Caki2 (cell line): ENCODE measurements around the gene CHD6. TPM values are rescaled to one million over a fixed set of nuclear protein-coding genes. Genes with fewer than 3 reads are reported as not detected.

ENCODE experiments used
- DNase-seq: peaks from one replicate; pipeline ENCODE4 v3.0.0-alpha.2; 2015; ENCODE audit warnings: low read depth
- in situ Hi-C: cut with HindIII; loops from 2 replicates; pipeline ENCODE4 v1.10.0; 2016; ENCODE audit warnings: low sequenced_read_pairs, low pct_unique_long_range_greater_than_20kb, mixed read lengths
- total RNA-seq: library from RNA; depleted of rRNA; stranded (reverse); fragments of >200 nt; shearing (Covaris generic); gene quantifications from 2 replicates; pipeline ENCODE4 v1.2.3, GENCODE V29; 2014; ENCODE audit warnings: low replicate concordance

The CHD6 gene
- total RNA-seq, 1 experiment from 2014 or later, result 8.1 TPM

DNA sequence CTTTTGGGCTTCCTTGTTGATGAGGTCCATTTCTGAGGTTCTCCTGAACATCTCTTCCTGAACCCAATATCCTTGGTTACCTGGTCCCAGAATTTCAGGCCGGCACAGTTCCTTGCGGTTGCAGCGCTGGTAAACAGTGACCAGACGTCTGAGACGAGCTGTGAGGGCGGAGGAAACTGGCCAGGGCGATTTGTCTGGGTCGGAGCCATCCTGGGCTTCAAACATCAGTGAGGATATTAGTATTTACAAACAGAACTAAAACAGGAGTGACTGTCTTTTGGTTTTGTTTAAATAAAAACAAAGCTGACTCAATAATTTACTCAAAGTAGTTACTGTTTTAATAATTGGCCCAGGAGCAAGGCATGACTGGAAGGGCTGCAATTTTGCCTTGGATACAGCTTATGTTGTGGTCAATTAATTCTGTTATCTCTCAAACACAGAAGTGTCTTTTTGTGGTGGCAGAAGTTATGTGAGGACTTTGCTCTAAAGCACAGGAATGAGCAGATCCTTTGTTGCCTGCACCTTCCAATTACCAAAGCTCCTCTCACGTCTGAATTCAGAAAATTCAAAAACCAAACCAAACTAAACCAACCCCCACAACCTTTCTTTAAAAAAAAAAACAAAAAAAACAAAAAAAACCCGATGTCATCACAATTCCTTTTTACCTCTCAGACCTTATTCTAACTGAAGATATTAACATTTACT lies 192.8 kb downstream of the CHD6 start:
- DNase-seq, result no peak
- in situ Hi-C loops, result no loop called here

DNA sequence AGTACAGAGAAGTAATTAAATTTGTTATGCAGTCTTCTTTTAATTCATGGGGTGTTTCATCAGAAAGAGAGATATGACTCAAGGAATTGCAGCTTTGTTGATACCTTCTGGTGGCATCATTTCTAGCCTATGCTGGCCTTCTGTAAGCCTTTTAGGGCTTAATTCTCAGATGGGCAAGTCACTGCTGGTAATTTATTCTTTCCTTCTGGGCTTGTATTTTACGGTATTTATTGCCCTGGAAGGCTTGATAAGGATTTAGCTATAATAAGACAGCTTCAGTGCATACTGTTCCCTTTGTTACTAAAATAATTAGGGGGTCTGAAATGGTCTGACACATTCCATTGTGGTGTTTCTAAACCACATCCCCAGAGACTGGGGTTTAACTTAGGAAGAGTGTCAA lies 193.6 kb downstream of the CHD6 start:
- in situ Hi-C loops, result no loop called here
- DNase-seq, result no peak

DNA sequence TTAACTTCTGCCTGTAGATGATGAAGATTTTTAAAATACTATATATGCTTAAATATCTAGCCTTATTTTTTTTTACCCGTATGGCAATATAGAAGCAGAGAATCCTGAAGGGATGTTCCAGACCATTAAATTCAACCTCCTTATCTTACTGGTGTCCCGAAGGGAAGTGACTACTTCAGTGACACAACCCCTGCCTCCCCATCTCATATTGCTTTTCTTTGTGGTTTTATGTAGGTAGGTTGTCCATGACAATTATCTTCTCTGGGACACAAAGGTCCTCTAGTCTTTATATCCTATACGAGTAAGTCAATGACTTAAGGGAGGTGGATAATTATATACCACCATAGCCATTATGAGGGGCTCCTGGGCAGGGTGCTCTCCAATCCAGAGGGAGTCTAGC lies 194.2 kb downstream of the CHD6 start:
- DNase-seq, result no peak
- in situ Hi-C loops, result no loop called here

GRCh38 chr20:41422953-41423352 lies 195.2 kb downstream of the CHD6 start:
- in situ Hi-C loops, result no loop called here
- DNase-seq, result no peak

- no peak for DNase-seq
- in situ Hi-C loops, result no loop called here
Measured at GRCh38 chr20:41418739-41419293, 199.4 kb downstream of the CHD6 start.

DNA sequence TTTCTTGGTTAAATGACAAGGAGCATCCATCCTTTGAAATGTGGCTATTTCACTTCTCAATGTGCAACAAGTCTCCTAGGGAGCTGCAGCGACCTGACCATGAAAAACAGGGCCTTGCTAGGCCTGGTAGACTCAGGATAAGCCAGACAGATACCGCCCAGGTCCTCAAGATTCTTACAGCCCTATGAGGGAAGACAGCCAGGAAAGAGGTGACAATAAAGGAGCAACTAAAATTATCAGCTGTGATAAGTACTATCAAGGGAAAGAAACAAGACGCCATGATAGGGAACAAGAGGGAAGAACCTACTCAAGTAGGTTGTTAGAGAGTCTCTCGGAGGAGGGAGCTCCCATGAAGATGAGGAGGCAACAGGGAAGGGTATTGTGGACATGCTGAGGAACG lies 200.1 kb downstream of the CHD6 start:
- in situ Hi-C loops, result no loop called here
- DNase-seq, result no peak

DNA sequence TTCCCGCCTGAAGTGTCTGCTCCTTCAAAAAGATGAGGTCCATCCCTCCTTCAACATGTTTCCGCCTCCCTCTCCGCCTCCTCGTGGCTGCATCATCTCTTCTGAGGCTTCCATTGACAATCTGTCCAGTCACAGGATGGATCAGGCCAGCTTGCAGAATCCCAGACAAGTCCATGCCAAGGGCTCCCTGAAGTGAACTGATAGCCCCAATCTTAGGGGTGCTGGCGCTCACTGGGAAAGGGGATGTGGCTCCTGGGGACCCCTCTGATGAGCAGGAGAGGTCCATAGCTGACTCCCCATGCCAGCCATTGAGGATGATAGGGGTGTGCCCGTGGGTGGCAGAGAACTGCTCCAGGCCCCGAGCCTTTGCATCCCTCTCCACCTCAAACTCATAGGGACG lies 203.0 kb downstream of the CHD6 start:
- DNase-seq, result no peak
- in situ Hi-C loops, result no loop called here

DNA sequence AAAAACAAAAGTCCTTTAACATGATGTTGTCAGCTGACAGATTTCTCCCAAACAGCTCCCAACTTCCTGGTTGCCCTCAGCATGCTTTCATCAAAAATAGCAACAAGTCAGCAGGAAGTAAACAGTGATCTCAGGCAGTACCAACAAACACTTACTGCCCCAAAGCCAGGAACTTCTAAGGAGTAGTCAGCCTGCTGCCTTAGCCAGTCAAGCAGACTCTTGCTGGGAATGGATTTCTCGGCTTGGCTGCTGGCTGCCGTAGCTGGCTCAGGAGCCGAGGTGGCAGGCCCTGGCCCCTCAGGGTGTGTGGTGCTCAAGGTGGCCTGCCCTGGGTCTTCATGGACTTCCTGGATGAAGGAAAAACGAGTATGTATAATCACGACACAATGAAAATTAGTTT lies 205.0 kb downstream of the CHD6 start:
- no peak for DNase-seq
- in situ Hi-C loops, result no loop called here

- in situ Hi-C loops, result no loop called here
- DNase-seq, result no peak
Measured at GRCh38 chr20:41412324-41413120, 205.7 kb downstream of the CHD6 start.

GRCh38 chr20:41411391-41411847 lies 206.8 kb downstream of the CHD6 start:
- in situ Hi-C loops, result no loop called here
- DNase-seq, result no peak

DNA sequence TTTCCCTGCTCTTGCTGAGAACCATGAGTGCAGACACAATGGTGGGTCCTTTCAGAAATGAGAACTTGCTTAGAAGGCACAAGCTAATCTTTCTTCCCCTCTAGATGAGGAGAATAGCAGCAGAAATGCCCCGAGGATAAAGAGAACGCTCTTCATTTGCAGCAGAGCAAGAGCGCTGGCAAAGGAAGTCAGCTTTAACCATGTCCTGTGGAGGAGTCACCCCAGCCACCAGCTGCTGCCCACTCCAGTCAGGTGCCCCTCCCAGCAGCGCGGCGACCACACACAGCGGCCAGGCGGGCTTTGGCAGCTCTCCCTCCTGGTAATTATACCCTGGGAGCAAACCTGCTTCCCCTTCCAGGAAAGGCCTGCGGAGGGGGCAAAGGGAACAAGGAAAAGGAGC lies 209.2 kb downstream of the CHD6 start:
- in situ Hi-C loops, result no loop called here
- DNase-seq, result no peak

DNA sequence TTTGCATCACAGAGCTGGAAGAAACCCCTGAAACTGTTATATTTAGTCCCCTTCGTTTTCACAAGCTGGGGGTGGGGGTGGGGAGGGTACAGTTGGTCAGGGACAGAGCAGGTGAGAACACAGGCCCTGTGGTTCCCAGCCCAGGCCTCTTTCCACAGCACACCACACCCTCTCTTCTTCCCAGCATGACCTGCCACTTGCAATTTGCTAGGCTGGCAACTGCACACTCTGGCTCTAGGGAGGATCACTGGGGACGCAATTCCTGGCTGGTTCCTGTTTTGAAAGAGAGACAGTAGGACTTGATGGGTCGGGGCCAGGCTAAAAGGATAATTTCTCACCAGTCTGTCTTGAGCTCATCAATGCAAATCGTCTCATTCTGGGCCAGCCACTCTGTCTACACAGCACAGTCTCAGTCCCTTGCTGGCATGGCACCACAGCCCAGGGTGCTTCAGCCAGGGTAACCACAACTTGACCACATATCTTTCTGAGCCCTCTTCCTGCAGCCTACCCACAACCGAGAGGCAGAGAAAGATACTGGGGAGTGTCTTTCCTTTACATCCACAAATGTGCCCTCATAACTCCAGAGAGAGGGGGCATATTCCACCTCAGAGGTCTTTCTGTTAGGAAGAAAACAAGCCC lies 209.9 kb downstream of the CHD6 start:
- in situ Hi-C loops, result no loop called here
- no peak for DNase-seq

GRCh38 chr20:41407607-41408006 lies 210.6 kb downstream of the CHD6 start:
- DNase-seq, result no peak

GRCh38 chr20:41406896-41407444 lies 211.2 kb downstream of the CHD6 start:
- DNase-seq, result no peak
- in situ Hi-C loops, result no loop called here

More at GRCh38 chr20:41407607-41408006, 210.6 kb downstream of the CHD6 start:
- in situ Hi-C loops, result no loop called here

DNA sequence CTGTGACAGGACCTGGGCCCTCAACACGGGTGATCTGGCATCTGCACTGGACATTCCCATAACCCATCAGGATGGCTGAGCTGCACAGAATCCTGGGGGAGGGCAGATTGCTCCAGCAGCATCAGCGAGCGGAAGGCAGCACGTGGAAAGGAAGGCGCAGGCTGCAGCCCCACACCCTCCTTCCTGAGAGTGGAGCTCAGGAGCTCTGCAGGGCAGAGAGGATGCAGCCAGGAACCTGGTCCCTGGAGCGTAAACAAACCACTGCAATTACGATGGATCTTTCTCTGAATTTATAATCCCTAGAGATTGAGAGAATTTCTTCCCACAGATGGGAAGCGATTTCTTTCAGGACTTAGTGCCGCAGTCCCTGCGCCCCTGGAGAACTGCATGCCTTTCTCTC lies 211.8 kb downstream of the CHD6 start:
- no peak for DNase-seq
- in situ Hi-C loops, result no loop called here

- DNase-seq, result no peak
- in situ Hi-C loops, result no loop called here
Measured at GRCh38 chr20:41405436-41405835, 212.7 kb downstream of the CHD6 start.

DNA sequence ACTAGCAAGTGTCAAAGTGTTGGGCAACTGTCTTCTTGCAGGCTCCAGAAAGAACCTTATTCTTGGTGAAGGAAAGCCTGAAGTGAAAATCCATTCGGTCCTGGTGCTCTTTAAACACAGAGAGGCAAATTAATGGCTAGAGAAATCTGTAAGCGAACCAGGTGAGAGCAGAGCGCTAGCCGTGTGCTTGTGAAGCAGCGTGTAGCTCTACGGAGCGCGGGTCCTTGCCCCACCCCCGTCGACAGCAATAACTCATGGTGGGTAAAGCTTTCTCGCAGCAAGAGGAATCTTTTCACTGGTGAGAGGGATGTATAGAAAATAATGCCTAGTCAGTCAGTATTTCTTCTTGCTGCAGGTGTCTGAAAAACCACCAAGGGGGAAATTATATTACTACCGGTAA lies 214.6 kb downstream of the CHD6 start:
- in situ Hi-C loops, result no loop called here
- DNase-seq, result no peak

DNA sequence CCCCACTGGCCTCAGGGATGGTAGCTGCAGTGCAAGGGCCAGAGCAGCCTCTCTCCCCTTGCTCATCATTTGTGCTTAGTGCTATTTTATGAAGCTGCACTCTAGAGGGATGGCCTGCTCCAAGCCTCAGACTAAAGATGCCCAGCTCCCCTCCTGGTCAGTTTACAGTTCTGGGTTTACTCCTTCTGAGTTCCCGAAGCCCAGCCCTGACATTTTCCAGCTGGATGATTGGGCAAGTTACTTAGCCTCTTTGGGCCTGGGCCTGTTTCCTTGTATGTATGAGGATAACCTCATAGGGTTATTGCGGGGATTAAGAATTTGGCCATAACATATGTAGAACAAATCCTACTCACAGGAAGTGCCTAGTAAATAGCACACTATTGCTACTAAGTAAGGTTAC lies 219.8 kb downstream of the CHD6 start:
- in situ Hi-C loops, result no loop called here
- no peak for DNase-seq
